ENCODE data around the gene AKR1C2.

Gene AKR1C2

GRCh38 chr10:5041471-5042023, 37.9 kb upstream of the AKR1C2 start:
- no peak overlapping the region for H3K4me3 ChIP-seq (ENCODE audit: low read depth, low read length)
- in situ Hi-C loops (cut with HindIII; ENCODE audit: low sequenced_read_pairs): no loop called here
- no peak for TF ChIP-seq CTCF (IDR thresholded peaks at IDR 0.05; ENCODE audit: low read depth, low read length, missing control alignments)
- no peak for DNase-seq (ENCODE audit: low read depth)

- no peak for TF ChIP-seq CTCF (IDR thresholded peaks at IDR 0.05; ENCODE audit: low read depth, low read length, missing control alignments)
- no peak for DNase-seq (ENCODE audit: low read depth)
- no peak overlapping the region for H3K4me3 ChIP-seq (ENCODE audit: low read depth, low read length)
- in situ Hi-C loops (cut with HindIII; ENCODE audit: low sequenced_read_pairs): no loop called here
Observed at GRCh38 chr10:5040781-5041470, 37.3 kb upstream of the AKR1C2 start.

GRCh38 chr10:5040010-5040673, 36.5 kb upstream of the AKR1C2 start:
- TF ChIP-seq CTCF (IDR thresholded peaks at IDR 0.05; ENCODE audit: low read depth, low read length, missing control alignments): no peak
- H3K4me3 ChIP-seq (ENCODE audit: low read depth, low read length): no peak overlapping the region
- in situ Hi-C loops (cut with HindIII; ENCODE audit: low sequenced_read_pairs): no loop called here
- no peak for DNase-seq (ENCODE audit: low read depth)

GRCh38 chr10:5038733-5039132, 35.1 kb upstream of the AKR1C2 start:
- no peak for TF ChIP-seq CTCF (IDR thresholded peaks at IDR 0.05; ENCODE audit: low read depth, low read length, missing control alignments)
- in situ Hi-C loops (cut with HindIII; ENCODE audit: low sequenced_read_pairs): no loop called here
- no peak overlapping the region for H3K4me3 ChIP-seq (ENCODE audit: low read depth, low read length)
- no peak for DNase-seq (ENCODE audit: low read depth)

- in situ Hi-C loops (cut with HindIII; ENCODE audit: low sequenced_read_pairs): no loop called here
- no peak for DNase-seq (ENCODE audit: low read depth)
- H3K4me3 ChIP-seq (ENCODE audit: low read depth, low read length): no peak overlapping the region
- TF ChIP-seq CTCF (IDR thresholded peaks at IDR 0.05; ENCODE audit: low read depth, low read length, missing control alignments): no peak
Observed at GRCh38 chr10:5038101-5038500, 34.4 kb upstream of the AKR1C2 start.

- TF ChIP-seq CTCF (IDR thresholded peaks at IDR 0.05; ENCODE audit: low read depth, low read length, missing control alignments): no peak
- no peak for DNase-seq (ENCODE audit: low read depth)
- H3K4me3 ChIP-seq (ENCODE audit: low read depth, low read length): no peak overlapping the region
- in situ Hi-C loops (cut with HindIII; ENCODE audit: low sequenced_read_pairs): no loop called here
Observed at GRCh38 chr10:5036511-5036910, 32.9 kb upstream of the AKR1C2 start.
